CD4-positive, alpha-beta T cell (primary cell): ENCODE data around the gene CCR3. TPM values are rescaled to one million over a fixed set of nuclear protein-coding genes. Genes with fewer than 3 reads are reported as not detected.
A peak's percentile ranks its signal among the peaks of the same experiment; 100 is the strongest.

Experiments used
- ATAC-seq: fragments of 200-7000 bp; cut with Tn5 transposase; one replicate; pipeline ENCODE4 v1.10.0; 2022; ENCODE audit warnings: mild to moderate bottlenecking; ENCODE audit not compliant: poor library complexity
- CTCF ChIA-PET: fragments of 350-600 bp; sonication (Branson Sonifier 250); formaldehyde crosslinking; loops from one replicate; lab custom pipeline; 2021; ENCODE audit warnings: antibody characterized with exemption, inconsistent platforms; lab: Charles Lee
- POLR2A ChIA-PET: fragments of 350-600 bp; sonication (Branson Sonifier 250); formaldehyde crosslinking; loops from one replicate; lab custom pipeline; 2021; ENCODE audit warnings: antibody characterized with exemption, inconsistent platforms; lab: Charles Lee
- DNase-seq, 14 experiments: peaks; one replicate each; pipeline ENCODE4 v3.0.0-alpha.2; 2013 to 2020; ENCODE audit warnings: mixed read lengths in 2 of 14
- H3K27ac ChIP-seq, 2 donors: one replicate each; pipeline versions ENCODE4 v1.5.1 to v1.7.0; 2013; ENCODE audit warnings: low read length in 2 of 2, low read depth in 1 of 2, mild to moderate bottlenecking in 1 of 2
- H3K27me3 ChIP-seq, 2 experiments: 1 replicate in 1 of 2; 2 replicates in 1 of 2; pipeline versions ENCODE4 v1.6.1 to v1.7.0; 2013; ENCODE audit warnings: low read length in 2 of 2, control low read depth in 1 of 2, mild to moderate bottlenecking in 1 of 2, moderate library complexity in 1 of 2; ENCODE audit not compliant: insufficient read depth in 2 of 2, control insufficient read depth in 1 of 2
- H3K36me3 ChIP-seq: one replicate; pipeline ENCODE4 v1.6.1; 2013; ENCODE audit warnings: low read length, control low read depth; ENCODE audit not compliant: insufficient read depth
- H3K4me1 ChIP-seq: one replicate; pipeline ENCODE4 v1.6.1; 2013; ENCODE audit warnings: low read length, control low read depth; ENCODE audit not compliant: insufficient read depth
- H3K4me3 ChIP-seq: one replicate; pipeline ENCODE4 v1.5.1; 2013; ENCODE audit warnings: mild to moderate bottlenecking, low read length, moderate library complexity
- H3K9me3 ChIP-seq, 2 experiments: 1 replicate in 1 of 2; 2 replicates in 1 of 2; pipeline versions ENCODE4 v1.6.1 to v1.7.0; 2013; ENCODE audit warnings: low read length in 2 of 2, mild to moderate bottlenecking in 2 of 2, control low read depth in 1 of 2, moderate library complexity in 1 of 2; ENCODE audit not compliant: control insufficient read depth in 1 of 2, insufficient read depth in 1 of 2
- H3K27ac Mint-ChIP-seq: one replicate; pipeline ENCODE4 v1.8.0; 2020; ENCODE audit warnings: mixed read lengths
- H3K27me3 Mint-ChIP-seq: one replicate; pipeline ENCODE4 v1.8.0; 2021; ENCODE audit warnings: mixed read lengths
- H3K36me3 Mint-ChIP-seq: one replicate; pipeline ENCODE4 v1.8.0; 2021; ENCODE audit warnings: low read depth, mixed read lengths
- H3K4me1 Mint-ChIP-seq: one replicate; pipeline ENCODE4 v1.8.0; 2021; ENCODE audit warnings: low read depth, mixed read lengths
- H3K4me3 Mint-ChIP-seq: one replicate; pipeline ENCODE4 v1.8.0; 2020; ENCODE audit warnings: mild to moderate bottlenecking, mixed read lengths
- H3K9me3 Mint-ChIP-seq: one replicate; pipeline ENCODE4 v1.8.0; 2020; ENCODE audit warnings: mixed read lengths
- CTCF ChIP-seq: fragments of 200-600 bp; IDR thresholded peaks from one replicate; pipeline ENCODE4 v1.8.0; 2022; ENCODE audit warnings: antibody characterized with exemption, mild to moderate bottlenecking
- intact Hi-C, 2 experiments: fragments of 100-400 bp; cut with DNase I in 1 of 2; cut with micrococcal nuclease in 1 of 2; formaldehyde crosslinking; loops; one replicate each; pipeline versions ENCODE4 v1.15.1 to v1.9.0; 2023 to 2025; cut with DNase I, micrococcal nuclease
- total RNA-seq, 174 experiments: library from RNA in 2 of 174; stranded (reverse) in 2 of 174; gene quantifications; one replicate each; pipeline ENCODE4 v1.2.3 and lab custom pipeline; 2021 to 2026

The CCR3 gene
- total RNA-seq, 2 experiments from 2014 or later: not detected

- Mint-ChIP-seq H3K27me3 (no peaks in the 10 kb centered on the region), H3K4me3 (no peak overlapping the region), H3K27ac (peak overlapping the region; percentile 72), H3K9me3 (no peaks in the 10 kb centered on the region), H3K4me1 (peaks cover 50% of the 10 kb centered on the region), H3K36me3 (no peaks in the 10 kb centered on the region)
- no peaks in the 10 kb centered on the region for H3K9me3 ChIP-seq
- no peak for ATAC-seq
- no peak for TF ChIP-seq CTCF
- CTCF ChIA-PET: interaction anchor here (1.3 to 3.8 kb wide), 3 partner anchors 10 to 92 kb away, joined by 4 to 11 read pairs (median 10); no protein-coding TSS in a partner anchor
- H3K4me1 ChIP-seq: peaks cover 61% of the 10 kb centered on the region
- H3K4me3 ChIP-seq: no peak overlapping the region
- DNase-seq: no peak
- peak overlapping the region in 1 of 2 donors; percentile 64 for H3K27ac ChIP-seq
- POLR2A ChIA-PET: no interaction called here
- no peaks in the 10 kb centered on the region for H3K27me3 ChIP-seq
- H3K36me3 ChIP-seq: no peaks in the 10 kb centered on the region
- intact Hi-C loops: no loop called here
These were observed 43.8 kb downstream of the CCR3 start for GRCh38 chr3:46285931-46286619.

DNA sequence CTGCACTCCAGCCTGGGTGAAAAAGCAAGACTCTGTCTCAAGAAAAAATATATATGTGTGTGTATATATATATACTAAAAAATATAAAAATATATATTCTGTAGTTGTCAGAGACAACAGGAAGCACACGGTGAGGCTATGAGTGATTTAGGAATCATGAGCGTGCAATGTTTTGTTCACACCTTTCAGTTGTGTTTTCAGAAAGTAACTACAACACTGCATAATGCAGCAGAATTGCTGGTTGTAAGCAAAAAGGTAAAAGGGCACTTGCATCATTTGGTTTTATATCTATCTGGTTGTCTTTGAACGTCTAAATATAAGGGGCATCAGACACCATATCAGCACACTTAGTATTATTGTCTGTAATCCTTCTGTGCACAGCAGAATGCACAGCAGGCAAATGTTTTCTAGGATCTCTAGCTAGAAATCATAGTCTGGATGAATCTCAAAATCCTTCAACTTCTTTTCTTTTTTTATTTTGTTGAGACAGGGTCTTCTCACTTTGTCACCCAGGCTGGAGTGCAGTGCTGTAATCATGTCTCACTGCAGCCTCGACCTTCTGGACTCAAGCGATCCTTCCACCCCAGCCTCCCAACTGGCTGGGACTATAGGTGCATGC lies 44.8 kb downstream of the CCR3 start:
- H3K36me3 Mint-ChIP-seq: no peaks in the 10 kb centered on the region
- no peaks in the 10 kb centered on the region for H3K36me3 ChIP-seq
- no peak overlapping the region for H3K27ac Mint-ChIP-seq
- CTCF ChIA-PET: interaction anchor here (2.5 to 3.8 kb wide), 2 partner anchors 11 to 82 kb away, joined by 10 to 11 read pairs; no protein-coding TSS in a partner anchor
- no peaks in the 10 kb centered on the region for H3K9me3 Mint-ChIP-seq
- TF ChIP-seq CTCF: no peak
- H3K27me3 Mint-ChIP-seq: no peaks in the 10 kb centered on the region
- no peak overlapping the region for H3K4me3 ChIP-seq
- intact Hi-C loops: no loop called here
- ATAC-seq (no peak), DNase-seq (no peak)
- peaks cover 47% of the 10 kb centered on the region for H3K4me1 Mint-ChIP-seq
- H3K4me3 Mint-ChIP-seq: no peak overlapping the region
- H3K9me3 ChIP-seq: no peaks in the 10 kb centered on the region
- peaks cover 52% of the 10 kb centered on the region for H3K4me1 ChIP-seq
- no peaks in the 10 kb centered on the region for H3K27me3 ChIP-seq
- no peak overlapping the region for H3K27ac ChIP-seq
- POLR2A ChIA-PET: no interaction called here

GRCh38 chr3:46289551-46289950 lies 47.3 kb downstream of the CCR3 start:
- no peak overlapping the region for H3K27ac Mint-ChIP-seq
- no peak for ATAC-seq
- ChIA-PET CTCF (no interaction called here), POLR2A (no interaction called here)
- H3K9me3 ChIP-seq: no peaks in the 10 kb centered on the region
- H3K27ac ChIP-seq: no peak overlapping the region
- no peak overlapping the region for H3K4me3 Mint-ChIP-seq
- no peak overlapping the region for H3K4me3 ChIP-seq
- peaks cover 40% of the 10 kb centered on the region for H3K4me1 Mint-ChIP-seq
- intact Hi-C loops: no loop called here
- H3K36me3 ChIP-seq: no peaks in the 10 kb centered on the region
- TF ChIP-seq CTCF: no peak
- DNase-seq: no peak
- H3K9me3 Mint-ChIP-seq: no peaks in the 10 kb centered on the region
- peaks cover 42% of the 10 kb centered on the region for H3K4me1 ChIP-seq
- H3K36me3 Mint-ChIP-seq: no peaks in the 10 kb centered on the region
- H3K27me3 ChIP-seq: no peaks in the 10 kb centered on the region
- no peaks in the 10 kb centered on the region for H3K27me3 Mint-ChIP-seq
